HepG2 (cell line): Measurements from ENCODE around the gene KIF1C. TPM values are rescaled to one million over a fixed set of nuclear protein-coding genes. Genes with fewer than 3 reads are reported as not detected.

Experiments
- ELF3 ChIP-seq: IDR thresholded peaks from 2 replicates; pipeline ENCODE4 v1.6.1; 2016; ENCODE audit warnings: missing genetic modification reagents, missing compliant biosample characterization
- FOXK1 ChIP-seq: sonication (generic); formaldehyde crosslinking; IDR thresholded peaks from 2 replicates; pipeline ENCODE4 v1.4.0; 2020; ENCODE audit warnings: low read depth, missing genetic modification reagents, borderline replicate concordance
- IKZF1 ChIP-seq: fragments of 450-650 bp; IDR thresholded peaks from 2 replicates; pipeline ENCODE4 v1.7.1; 2016
- KAT7 ChIP-seq: IDR thresholded peaks from 2 replicates; pipeline ENCODE4 v1.6.1; 2018; ENCODE audit warnings: borderline replicate concordance, missing compliant biosample characterization
- KMT2B ChIP-seq: IDR thresholded peaks from 2 replicates; pipeline ENCODE4 v1.6.1; 2016; ENCODE audit warnings: missing genetic modification reagents, missing compliant biosample characterization
- LCORL ChIP-seq, 2 experiments: fragments of 450-650 bp in 1 of 2; sonication (generic) in 1 of 2; formaldehyde crosslinking in 1 of 2; IDR thresholded peaks; 2 replicates each; pipeline versions ENCODE4 v1.5.0 to v1.6.1; 2017 to 2020; ENCODE audit warnings: antibody characterized with exemption in 1 of 2, missing genetic modification reagents in 1 of 2
- REPIN1 ChIP-seq: sonication (generic); formaldehyde crosslinking; IDR thresholded peaks from 2 replicates; pipeline ENCODE4 v1.8.0; 2022; ENCODE audit warnings: missing genetic modification reagents, low read depth, mild to moderate bottlenecking, borderline replicate concordance
- RORA ChIP-seq: sonication (generic); formaldehyde crosslinking; IDR thresholded peaks from 2 replicates; pipeline ENCODE4 v1.5.0; 2020; ENCODE audit warnings: mild to moderate bottlenecking, missing genetic modification reagents, moderate library complexity
- SP1 ChIP-seq, 2 experiments: fragments of 450-650 bp in 1 of 2; sonication (generic) in 1 of 2; formaldehyde crosslinking in 1 of 2; IDR thresholded peaks; 2 replicates each; pipeline versions ENCODE4 v1.4.0 to v1.6.1; 2016 to 2020; ENCODE audit warnings: missing genetic modification reagents in 1 of 2
- THRA ChIP-seq: sonication (generic); formaldehyde crosslinking; IDR thresholded peaks from 2 replicates; pipeline ENCODE4 v1.4.0; 2020; ENCODE audit warnings: missing genetic modification reagents, borderline replicate concordance
- TOPORS ChIP-seq: sonication (generic); formaldehyde crosslinking; IDR thresholded peaks from 2 replicates; pipeline ENCODE4 v1.8.0; 2023; ENCODE audit warnings: mild to moderate bottlenecking, missing genetic modification reagents
- ZBTB21 ChIP-seq: sonication (generic); formaldehyde crosslinking; IDR thresholded peaks from 2 replicates; pipeline ENCODE4 v1.4.0; 2020; ENCODE audit warnings: missing genetic modification reagents
- ZFP36 ChIP-seq: fragments of 150-350 bp; IDR thresholded peaks from 2 replicates; pipeline ENCODE4 v1.6.1; 2018; ENCODE audit warnings: borderline replicate concordance, low read length, low read depth; ENCODE audit not compliant: partially characterized antibody
- ZNF17 ChIP-seq: sonication (generic); formaldehyde crosslinking; IDR thresholded peaks from 2 replicates; pipeline ENCODE4 v1.5.0; 2020; ENCODE audit warnings: mild to moderate bottlenecking, missing genetic modification reagents
- ZNF629 ChIP-seq: sonication (generic); formaldehyde crosslinking; conservative IDR thresholded peaks from 2 replicates; pipeline ENCODE4 v1.5.0; 2020; ENCODE audit warnings: missing genetic modification reagents
- ZNF704 ChIP-seq: sonication (generic); formaldehyde crosslinking; IDR thresholded peaks from 2 replicates; pipeline ENCODE4 v1.8.1; 2023; ENCODE audit warnings: mild to moderate bottlenecking, inconsistent platforms, moderate library complexity, missing genetic modification reagents, borderline replicate concordance
- ZNF766 ChIP-seq: sonication (generic); formaldehyde crosslinking; IDR thresholded peaks from 2 replicates; pipeline ENCODE4 v1.5.0; 2020; ENCODE audit warnings: missing genetic modification reagents, borderline replicate concordance
- ZNF777 ChIP-seq: sonication (generic); formaldehyde crosslinking; IDR thresholded peaks from 2 replicates; pipeline ENCODE4 v1.4.0; 2020; ENCODE audit warnings: missing genetic modification reagents
- ZSCAN29 ChIP-seq: sonication (generic); formaldehyde crosslinking; conservative IDR thresholded peaks from 2 replicates; pipeline ENCODE4 v1.4.0; 2020; ENCODE audit warnings: mild to moderate bottlenecking, missing genetic modification reagents
- polyA plus RNA-seq, 8 experiments: library from polyadenylated mRNA; depleted of rRNA in 3 of 8; stranded (reverse) in 7 of 8; unstranded in 1 of 8; fragments of >200 nt; fragmentation: Illumina TruSeq in 4 of 8; extraction: Trizol in 4 of 8; gene quantifications; 2 replicates each; pipeline versions ENCODE4 v1.2.1 to v1.2.3, GENCODE V29; 2011 to 2016; ENCODE audit warnings: low read depth in 4 of 8, missing spikeins in 1 of 8, mixed read lengths in 1 of 8; ENCODE audit not compliant: insufficient read depth in 1 of 8
- total RNA-seq, 5 experiments: library from RNA; depleted of rRNA; stranded (reverse); fragments of >200 nt; fragmentation: Illumina TruSeq; extraction: Trizol; gene quantifications; 2 replicates each; pipeline ENCODE4 v1.2.3, GENCODE V29; 2016; ENCODE audit warnings: low read depth in 1 of 5
- TF ChIP-seq, protein P1 (sequence below), 2 experiments: IDR thresholded peaks; 2 replicates each; pipeline ENCODE4 v1.6.1; 2011 to 2012; ENCODE audit warnings: low read length in 2 of 2, borderline replicate concordance in 1 of 2, low read depth in 1 of 2, mild to moderate bottlenecking in 1 of 2, moderate library complexity in 1 of 2

Gene KIF1C
- total and polyA plus RNA-seq, 2 of the 13 experiments (the other 11 are each of a cell fraction or from before 2014, with no cell fraction given) = 70.0 to 104 TPM

DNA sequence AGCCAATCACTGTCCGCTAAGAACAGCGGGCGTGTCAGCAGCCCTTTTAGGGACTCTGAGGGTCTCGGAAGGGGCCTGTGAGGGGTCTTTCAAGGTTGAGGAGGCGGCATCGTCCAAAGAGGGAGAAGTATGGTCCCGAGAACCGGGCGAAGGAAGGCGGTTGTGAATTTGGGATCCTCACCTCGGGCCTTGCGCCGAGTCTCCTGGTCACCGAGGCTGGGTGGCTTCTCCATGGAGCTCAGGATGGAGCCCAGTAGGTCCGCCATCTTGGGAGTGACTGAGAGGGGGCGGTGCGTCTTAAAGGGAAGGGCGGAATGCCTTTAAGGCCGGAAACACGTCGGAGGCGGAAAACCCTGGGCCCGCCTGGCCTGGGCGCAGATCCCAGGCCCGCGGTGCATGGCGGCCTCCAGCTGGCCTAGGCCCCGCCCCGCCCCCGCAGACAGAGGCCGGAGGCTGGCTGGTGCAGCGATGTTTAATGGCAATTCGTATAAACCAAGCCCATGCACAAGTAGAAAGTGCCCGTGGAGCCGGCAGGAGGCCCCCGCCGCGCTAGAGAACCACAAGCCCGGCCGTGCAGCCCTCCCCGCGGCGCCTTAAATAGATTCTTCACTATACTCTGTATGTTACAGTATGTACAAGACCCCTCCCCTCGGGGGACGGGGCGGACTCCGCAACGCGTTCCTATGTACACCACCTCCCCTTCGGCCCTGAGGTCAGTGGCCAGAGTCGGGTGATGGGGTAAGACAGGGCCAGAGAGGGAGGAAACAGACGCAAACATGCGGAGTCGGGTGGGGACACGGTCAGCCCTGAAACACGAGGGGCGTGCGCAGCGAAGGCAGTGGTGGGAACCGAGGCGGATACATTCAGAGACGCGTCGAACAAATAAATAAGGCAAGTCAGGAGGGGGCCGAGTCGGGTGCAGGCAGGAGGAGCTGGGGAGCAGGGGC is 29.9 kb upstream of the KIF1C start, which contains the start of gene SPAG7 (continued):
- TF ChIP-seq REPIN1 (peak; percentile 69), RORA (CRISPR knock-in tag) (no peak), ZNF777 (CRISPR knock-in tag) (peak; percentile 69), KAT7 (CRISPR knock-in tag) (no peak), THRA (peak; percentile 40; the same call in 1 of the 2 replicates), ZNF17 (CRISPR knock-in tag) (no peak), ELF3 (CRISPR knock-in tag) (peak; percentile 47), TOPORS (CRISPR knock-in tag) (peak; percentile 38; the same call in 1 of the 2 replicates), ZNF629 (CRISPR knock-in tag) (no peak), SP1 (IDR thresholded peaks at IDR 0.05) (no peak), SP1 (CRISPR knock-in tag; IDR thresholded peaks at IDR 0.05) (peak; percentile 35), FOXK1 (CRISPR knock-in tag) (0 out of 2 replicates have a peak, but pooled peaks have one; percentile 22), ZNF704 (CRISPR knock-in tag) (0 out of 2 replicates have a peak, but pooled peaks have one; percentile 40), ZSCAN29 (CRISPR knock-in tag) (no peak; the same call in 1 of the 2 replicates), IKZF1 (no peak), ZBTB21 (CRISPR knock-in tag) (no peak), ZFP36 (no peak), ZNF766 (no peak), LCORL (IDR thresholded peaks at IDR 0.05) (no peak), LCORL (CRISPR knock-in tag; IDR thresholded peaks at IDR 0.05) (peak; percentile 91), KMT2B (CRISPR knock-in tag) (no peak; the same call in 1 of the 2 replicates)
- TF ChIP-seq, protein P1, sequence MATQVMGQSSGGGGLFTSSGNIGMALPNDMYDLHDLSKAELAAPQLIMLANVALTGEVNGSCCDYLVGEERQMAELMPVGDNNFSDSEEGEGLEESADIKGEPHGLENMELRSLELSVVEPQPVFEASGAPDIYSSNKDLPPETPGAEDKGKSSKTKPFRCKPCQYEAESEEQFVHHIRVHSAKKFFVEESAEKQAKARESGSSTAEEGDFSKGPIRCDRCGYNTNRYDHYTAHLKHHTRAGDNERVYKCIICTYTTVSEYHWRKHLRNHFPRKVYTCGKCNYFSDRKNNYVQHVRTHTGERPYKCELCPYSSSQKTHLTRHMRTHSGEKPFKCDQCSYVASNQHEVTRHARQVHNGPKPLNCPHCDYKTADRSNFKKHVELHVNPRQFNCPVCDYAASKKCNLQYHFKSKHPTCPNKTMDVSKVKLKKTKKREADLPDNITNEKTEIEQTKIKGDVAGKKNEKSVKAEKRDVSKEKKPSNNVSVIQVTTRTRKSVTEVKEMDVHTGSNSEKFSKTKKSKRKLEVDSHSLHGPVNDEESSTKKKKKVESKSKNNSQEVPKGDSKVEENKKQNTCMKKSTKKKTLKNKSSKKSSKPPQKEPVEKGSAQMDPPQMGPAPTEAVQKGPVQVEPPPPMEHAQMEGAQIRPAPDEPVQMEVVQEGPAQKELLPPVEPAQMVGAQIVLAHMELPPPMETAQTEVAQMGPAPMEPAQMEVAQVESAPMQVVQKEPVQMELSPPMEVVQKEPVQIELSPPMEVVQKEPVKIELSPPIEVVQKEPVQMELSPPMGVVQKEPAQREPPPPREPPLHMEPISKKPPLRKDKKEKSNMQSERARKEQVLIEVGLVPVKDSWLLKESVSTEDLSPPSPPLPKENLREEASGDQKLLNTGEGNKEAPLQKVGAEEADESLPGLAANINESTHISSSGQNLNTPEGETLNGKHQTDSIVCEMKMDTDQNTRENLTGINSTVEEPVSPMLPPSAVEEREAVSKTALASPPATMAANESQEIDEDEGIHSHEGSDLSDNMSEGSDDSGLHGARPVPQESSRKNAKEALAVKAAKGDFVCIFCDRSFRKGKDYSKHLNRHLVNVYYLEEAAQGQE (IDR thresholded peaks at IDR 0.05; ENCODE audit: borderline replicate concordance in 1 of 2, low read depth in 1 of 2, low read length in 2 of 2) = no peak; a peak in 1 of 4 replicates
